HCT116 (cell line): ENCODE measurements around the gene CLPTM1L. TPM values are rescaled to one million over a fixed set of nuclear protein-coding genes. Genes with fewer than 3 reads are reported as not detected.

ENCODE experiments used
- ATAC-seq: fragments of 200-7000 bp; cut with Tn5 transposase; 2 replicates; pipeline ENCODE4 v1.9.1; 2020; ENCODE audit warnings: mild to moderate bottlenecking, moderate library complexity
- BruUV-seq: library from RNA; stranded (reverse); fragments of 400-500 nt; replicated peaks from 2 replicates; lab custom pipeline; 2021; lab: Mats Ljungman, UMichigan
- CTCF ChIA-PET: fragments of 300-600 bp; sonication (Branson Sonifier 250); formaldehyde crosslinking; loops from one replicate; lab custom pipeline; 2021; ENCODE audit warnings: antibody characterized with exemption; lab: Charles Lee
- POLR2A ChIA-PET: fragments of 300-600, 350-600 bp; sonication (Branson Sonifier 250); formaldehyde crosslinking; loops from one replicate; lab custom pipeline; 2021; ENCODE audit warnings: antibody characterized with exemption; lab: Charles Lee
- RAD21 ChIA-PET, 2 experiments: fragments of 300-600 bp; sonication (Branson Sonifier 250); formaldehyde crosslinking; loops; one replicate each; lab custom pipeline; 2023; ENCODE audit warnings: low total read pairs in 2 of 2; ENCODE audit not compliant: uncharacterized antibody in 2 of 2, unreplicated experiment in 2 of 2, low non-redundant PET in 1 of 2; lab: Charles Lee
- DNase-seq: peaks from one replicate; pipeline ENCODE4 v3.0.0-alpha.2; 2010; ENCODE audit warnings: low read depth, low spot score
- H2AFZ ChIP-seq: fragments of 200-600 bp; shearing (Covaris generic), sonication (generic); 2 replicates; pipeline ENCODE4 v1.6.1; 2017; ENCODE audit warnings: low read depth, mixed run types, mixed read lengths, antibody characterized with exemption, low read length; ENCODE audit not compliant: poor library complexity, severe bottlenecking
- H3K27ac ChIP-seq: 2 replicates; pipeline ENCODE4 v1.5.1; 2012; ENCODE audit warnings: low read depth, low read length
- H3K27me3 ChIP-seq: fragments of 200-600 bp; sonication (generic); 2 replicates; pipeline ENCODE4 v1.6.1; 2016; ENCODE audit warnings: mixed run types, low read length, mixed read lengths; ENCODE audit not compliant: insufficient read depth
- H3K36me3 ChIP-seq, 2 experiments: fragments of 200-500 bp in 1 of 2; fragments of 200-600 bp in 1 of 2; sonication (Bioruptor generic) in 1 of 2; sonication (generic) in 1 of 2; 2 replicates each; pipeline versions ENCODE4 v1.5.1 to v1.6.1; 2014 to 2016; ENCODE audit warnings: low read length in 2 of 2, inconsistent platforms in 1 of 2, mixed read lengths in 1 of 2, mixed run types in 1 of 2; ENCODE audit not compliant: insufficient read depth in 2 of 2, control insufficient read depth in 1 of 2
- H3K4me1 ChIP-seq, 2 experiments: fragments of 200-600 bp in 1 of 2; sonication (generic) in 1 of 2; 2 replicates each; pipeline versions ENCODE4 v1.5.1 to v1.6.1; 2012 to 2017; ENCODE audit warnings: low read length in 2 of 2, inconsistent platforms in 1 of 2, mild to moderate bottlenecking in 1 of 2, mixed read lengths in 1 of 2, mixed run types in 1 of 2, moderate library complexity in 1 of 2; ENCODE audit not compliant: insufficient read depth in 2 of 2, control insufficient read depth in 1 of 2
- H3K4me2 ChIP-seq: fragments of 200-600 bp; sonication (generic); 2 replicates; pipeline ENCODE4 v1.6.1; 2017; ENCODE audit warnings: mixed run types, low read length, mixed read lengths
- H3K4me3 ChIP-seq, 2 experiments: fragments of 200-600 bp in 1 of 2; sonication (generic) in 1 of 2; replicated peaks in 1 of 2; 2 replicates each; pipeline ENCODE4 v1.5.1; 2011 to 2016; ENCODE audit warnings: low read length in 2 of 2, control low read depth in 1 of 2, low read depth in 1 of 2, mild to moderate bottlenecking in 1 of 2, mixed read lengths in 1 of 2, mixed run types in 1 of 2
- H3K79me2 ChIP-seq: fragments of 200-600 bp; sonication (generic); 2 replicates; pipeline ENCODE4 v1.6.1; 2017; ENCODE audit warnings: mild to moderate bottlenecking, mixed run types, low read length, moderate library complexity, mixed read lengths; ENCODE audit not compliant: insufficient read depth
- H3K9ac ChIP-seq: fragments of 200-600 bp; sonication (generic); 2 replicates; pipeline ENCODE4 v1.6.1; 2016; ENCODE audit warnings: low read length, mixed read lengths
- H3K9me2 ChIP-seq: fragments of 200-600 bp; sonication (generic), shearing (Covaris generic); 2 replicates; pipeline ENCODE4 v1.6.1; 2017; ENCODE audit warnings: mixed run types, mild to moderate bottlenecking, moderate library complexity; ENCODE audit not compliant: insufficient read depth
- H3K9me3 ChIP-seq, 2 experiments: fragments of 200-500 bp in 1 of 2; fragments of 200-600 bp in 1 of 2; sonication (Bioruptor generic) in 1 of 2; sonication (generic) in 1 of 2; 2 replicates each; pipeline ENCODE4 v1.6.1; 2014 to 2017; ENCODE audit warnings: low read length in 2 of 2, mixed read lengths in 2 of 2, inconsistent platforms in 1 of 2, low read depth in 1 of 2, mild to moderate bottlenecking in 1 of 2, mixed run types in 1 of 2, moderate library complexity in 1 of 2; ENCODE audit not compliant: control insufficient read depth in 1 of 2, insufficient read depth in 1 of 2
- H4K20me1 ChIP-seq: fragments of 200-600 bp; sonication (generic), shearing (Covaris generic); 2 replicates; pipeline ENCODE4 v1.6.1; 2017; ENCODE audit warnings: mixed run types, mild to moderate bottlenecking, moderate library complexity; ENCODE audit not compliant: insufficient read depth
- CBX3 ChIP-seq: IDR thresholded peaks from 2 replicates; pipeline ENCODE4 v1.6.1; 2012; ENCODE audit warnings: low read depth
- EGR1 ChIP-seq: IDR thresholded peaks from 2 replicates; pipeline ENCODE4 v1.6.1; 2012; ENCODE audit warnings: low read depth
- FOSL1 ChIP-seq: IDR thresholded peaks from 2 replicates; pipeline ENCODE4 v1.6.1; 2012; ENCODE audit warnings: low read depth
- JUND ChIP-seq: IDR thresholded peaks from 2 replicates; pipeline ENCODE4 v1.6.1; 2012
- SIN3A ChIP-seq: IDR thresholded peaks from 2 replicates; pipeline ENCODE4 v1.6.1; 2012; ENCODE audit warnings: low read depth
- SRF ChIP-seq: IDR thresholded peaks from 2 replicates; pipeline ENCODE4 v1.6.1; 2012; ENCODE audit warnings: low read depth
- ZFX ChIP-seq: fragments of 450-650 bp; IDR thresholded peaks from 2 replicates; pipeline ENCODE4 v1.6.1; 2017
- ZNF274 ChIP-seq: fragments of 200-500 bp; sonication (Bioruptor generic); IDR thresholded peaks from 2 replicates; pipeline ENCODE4 v1.6.1; 2014; ENCODE audit warnings: mild to moderate bottlenecking, low read depth, low read length, inconsistent platforms
- intact Hi-C: fragments of 100-400 bp; cut with micrococcal nuclease; formaldehyde crosslinking; loops from 2 replicates; pipeline ENCODE4 v1.10.0; 2022
- total RNA-seq: library from RNA; stranded (reverse); gene quantifications from one replicate; pipeline ENCODE4 v1.2.1, GENCODE V29; 2021; ENCODE audit not compliant: unreplicated experiment
- TF ChIP-seq, protein P1 (sequence below): IDR thresholded peaks from 2 replicates; pipeline ENCODE4 v1.6.1; 2011; ENCODE audit warnings: mild to moderate bottlenecking, low read length, moderate library complexity; ENCODE audit not compliant: insufficient replicate concordance; ENCODE audit errors: extremely low read depth
- TF ChIP-seq, protein P2 (sequence below), 3 experiments: fragments of 200-600 bp in 1 of 3; sonication (generic) in 1 of 3; IDR thresholded peaks in 2 of 3; conservative IDR thresholded peaks in 1 of 3; 2 replicates each; pipeline ENCODE4 v1.5.1; 2012 to 2017; ENCODE audit warnings: low read depth in 2 of 3, low read length in 2 of 3, antibody characterized with exemption in 1 of 3, borderline replicate concordance in 1 of 3, control low read depth in 1 of 3, mild to moderate bottlenecking in 1 of 3, mixed read lengths in 1 of 3, mixed run types in 1 of 3, moderate library complexity in 1 of 3; ENCODE audit not compliant: insufficient read depth in 1 of 3
- TF ChIP-seq, protein P3 (sequence below): IDR thresholded peaks from 2 replicates; pipeline ENCODE4 v1.6.1; 2012; ENCODE audit warnings: low read depth

Gene CLPTM1L
- total RNA-seq, 1 experiment from 2014 or later = 98.4 TPM

DNA sequence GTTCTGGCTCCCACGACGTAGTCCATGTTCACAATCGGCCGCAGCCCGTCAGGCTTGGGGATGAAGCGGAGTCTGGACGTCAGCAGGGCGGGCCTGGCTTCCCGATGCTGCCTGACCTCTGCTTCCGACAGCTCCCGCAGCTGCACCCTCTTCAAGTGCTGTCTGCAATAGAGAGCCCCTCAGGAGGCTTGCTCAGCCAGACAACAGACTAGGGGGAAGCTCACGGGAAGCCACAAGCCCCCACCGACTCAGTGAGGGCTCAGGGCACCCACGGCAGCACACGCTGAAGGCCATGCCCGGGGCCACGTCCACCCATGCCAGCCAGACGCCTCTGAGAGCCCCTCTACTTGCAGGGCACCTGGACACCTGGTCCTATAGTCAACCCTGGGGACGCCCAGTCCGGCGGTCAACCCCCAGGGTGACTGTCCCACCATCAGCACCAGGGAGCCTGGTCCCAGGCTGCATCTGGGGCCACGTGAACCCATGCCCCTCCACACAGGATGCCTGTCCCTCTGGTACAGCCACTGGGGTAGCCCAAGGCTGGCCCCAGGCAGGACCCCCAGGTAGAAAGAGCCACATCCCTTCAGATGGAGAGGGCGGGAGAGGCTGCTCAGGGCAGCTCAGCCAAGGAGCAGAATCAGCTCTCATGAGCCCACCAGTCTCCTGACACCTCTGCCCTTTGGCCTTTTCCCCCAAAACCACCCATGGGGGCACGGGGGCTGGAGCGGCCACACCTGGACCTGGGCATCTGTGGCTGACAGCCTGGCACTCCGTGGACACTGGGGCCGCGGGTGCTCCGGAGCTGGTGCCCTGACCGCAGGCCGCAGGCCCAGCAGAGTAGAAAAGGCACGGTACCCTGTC is 64.5 kb downstream of the CLPTM1L start:
- ChIA-PET POLR2A (no interaction called here), RAD21 (no interaction called here)
- ATAC-seq = no peak
- no peak for DNase-seq
- no peak overlapping the region for H2AFZ ChIP-seq
- no peak overlapping the region for H3K27ac ChIP-seq
- peaks cover 0 to 5% of the 10 kb centered on the region in 2 experiments; a peak in 1 of 4 replicates for H3K36me3 ChIP-seq
- H4K20me1 ChIP-seq = no peaks in the 10 kb centered on the region
- no peaks in the 10 kb centered on the region for H3K9me2 ChIP-seq
- H3K79me2 ChIP-seq = no peaks in the 10 kb centered on the region
- TF ChIP-seq, protein P1, sequence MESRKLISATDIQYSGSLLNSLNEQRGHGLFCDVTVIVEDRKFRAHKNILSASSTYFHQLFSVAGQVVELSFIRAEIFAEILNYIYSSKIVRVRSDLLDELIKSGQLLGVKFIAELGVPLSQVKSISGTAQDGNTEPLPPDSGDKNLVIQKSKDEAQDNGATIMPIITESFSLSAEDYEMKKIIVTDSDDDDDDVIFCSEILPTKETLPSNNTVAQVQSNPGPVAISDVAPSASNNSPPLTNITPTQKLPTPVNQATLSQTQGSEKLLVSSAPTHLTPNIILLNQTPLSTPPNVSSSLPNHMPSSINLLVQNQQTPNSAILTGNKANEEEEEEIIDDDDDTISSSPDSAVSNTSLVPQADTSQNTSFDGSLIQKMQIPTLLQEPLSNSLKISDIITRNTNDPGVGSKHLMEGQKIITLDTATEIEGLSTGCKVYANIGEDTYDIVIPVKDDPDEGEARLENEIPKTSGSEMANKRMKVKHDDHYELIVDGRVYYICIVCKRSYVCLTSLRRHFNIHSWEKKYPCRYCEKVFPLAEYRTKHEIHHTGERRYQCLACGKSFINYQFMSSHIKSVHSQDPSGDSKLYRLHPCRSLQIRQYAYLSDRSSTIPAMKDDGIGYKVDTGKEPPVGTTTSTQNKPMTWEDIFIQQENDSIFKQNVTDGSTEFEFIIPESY = no peak
- TF ChIP-seq FOSL1 (no peak), SRF (no peak), EGR1 (no peak), ZNF274 (no peak), ZFX (no peak), JUND (no peak), SIN3A (no peak), CBX3 (no peak)
- TF ChIP-seq, protein P2, sequence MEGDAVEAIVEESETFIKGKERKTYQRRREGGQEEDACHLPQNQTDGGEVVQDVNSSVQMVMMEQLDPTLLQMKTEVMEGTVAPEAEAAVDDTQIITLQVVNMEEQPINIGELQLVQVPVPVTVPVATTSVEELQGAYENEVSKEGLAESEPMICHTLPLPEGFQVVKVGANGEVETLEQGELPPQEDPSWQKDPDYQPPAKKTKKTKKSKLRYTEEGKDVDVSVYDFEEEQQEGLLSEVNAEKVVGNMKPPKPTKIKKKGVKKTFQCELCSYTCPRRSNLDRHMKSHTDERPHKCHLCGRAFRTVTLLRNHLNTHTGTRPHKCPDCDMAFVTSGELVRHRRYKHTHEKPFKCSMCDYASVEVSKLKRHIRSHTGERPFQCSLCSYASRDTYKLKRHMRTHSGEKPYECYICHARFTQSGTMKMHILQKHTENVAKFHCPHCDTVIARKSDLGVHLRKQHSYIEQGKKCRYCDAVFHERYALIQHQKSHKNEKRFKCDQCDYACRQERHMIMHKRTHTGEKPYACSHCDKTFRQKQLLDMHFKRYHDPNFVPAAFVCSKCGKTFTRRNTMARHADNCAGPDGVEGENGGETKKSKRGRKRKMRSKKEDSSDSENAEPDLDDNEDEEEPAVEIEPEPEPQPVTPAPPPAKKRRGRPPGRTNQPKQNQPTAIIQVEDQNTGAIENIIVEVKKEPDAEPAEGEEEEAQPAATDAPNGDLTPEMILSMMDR (IDR thresholded peaks at IDR 0.05 in 2 of 3, conservative IDR thresholded peaks at IDR 0.05 in 1 of 3; ENCODE audit: borderline replicate concordance in 1 of 3, insufficient read depth in 1 of 3, low read depth in 2 of 3, low read length in 2 of 3) = no peak
- TF ChIP-seq, protein P3, sequence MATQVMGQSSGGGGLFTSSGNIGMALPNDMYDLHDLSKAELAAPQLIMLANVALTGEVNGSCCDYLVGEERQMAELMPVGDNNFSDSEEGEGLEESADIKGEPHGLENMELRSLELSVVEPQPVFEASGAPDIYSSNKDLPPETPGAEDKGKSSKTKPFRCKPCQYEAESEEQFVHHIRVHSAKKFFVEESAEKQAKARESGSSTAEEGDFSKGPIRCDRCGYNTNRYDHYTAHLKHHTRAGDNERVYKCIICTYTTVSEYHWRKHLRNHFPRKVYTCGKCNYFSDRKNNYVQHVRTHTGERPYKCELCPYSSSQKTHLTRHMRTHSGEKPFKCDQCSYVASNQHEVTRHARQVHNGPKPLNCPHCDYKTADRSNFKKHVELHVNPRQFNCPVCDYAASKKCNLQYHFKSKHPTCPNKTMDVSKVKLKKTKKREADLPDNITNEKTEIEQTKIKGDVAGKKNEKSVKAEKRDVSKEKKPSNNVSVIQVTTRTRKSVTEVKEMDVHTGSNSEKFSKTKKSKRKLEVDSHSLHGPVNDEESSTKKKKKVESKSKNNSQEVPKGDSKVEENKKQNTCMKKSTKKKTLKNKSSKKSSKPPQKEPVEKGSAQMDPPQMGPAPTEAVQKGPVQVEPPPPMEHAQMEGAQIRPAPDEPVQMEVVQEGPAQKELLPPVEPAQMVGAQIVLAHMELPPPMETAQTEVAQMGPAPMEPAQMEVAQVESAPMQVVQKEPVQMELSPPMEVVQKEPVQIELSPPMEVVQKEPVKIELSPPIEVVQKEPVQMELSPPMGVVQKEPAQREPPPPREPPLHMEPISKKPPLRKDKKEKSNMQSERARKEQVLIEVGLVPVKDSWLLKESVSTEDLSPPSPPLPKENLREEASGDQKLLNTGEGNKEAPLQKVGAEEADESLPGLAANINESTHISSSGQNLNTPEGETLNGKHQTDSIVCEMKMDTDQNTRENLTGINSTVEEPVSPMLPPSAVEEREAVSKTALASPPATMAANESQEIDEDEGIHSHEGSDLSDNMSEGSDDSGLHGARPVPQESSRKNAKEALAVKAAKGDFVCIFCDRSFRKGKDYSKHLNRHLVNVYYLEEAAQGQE = no peak
- TF ChIP-seq, all 23 proteins: peak for 0
- no peaks in the 10 kb centered on the region for H3K9me3 ChIP-seq
- no peak overlapping the region for H3K4me3 ChIP-seq
- H3K4me1 ChIP-seq = no peaks in the 10 kb centered on the region
- H3K9ac ChIP-seq = no peak overlapping the region
- no TSS peak for BruUV-seq
- CTCF ChIA-PET = no interaction called here
- intact Hi-C loops = no loop called here
- no peak overlapping the region for H3K4me2 ChIP-seq
- H3K27me3 ChIP-seq = no peaks in the 10 kb centered on the region
